RKO (cell line): ENCODE results near the gene CPN2.

Source experiments
- DNase-seq: peaks from one replicate; pipeline ENCODE4 v3.0.0-alpha.2; 2016; ENCODE audit warnings: low spot score

The CPN2 gene

DNA sequence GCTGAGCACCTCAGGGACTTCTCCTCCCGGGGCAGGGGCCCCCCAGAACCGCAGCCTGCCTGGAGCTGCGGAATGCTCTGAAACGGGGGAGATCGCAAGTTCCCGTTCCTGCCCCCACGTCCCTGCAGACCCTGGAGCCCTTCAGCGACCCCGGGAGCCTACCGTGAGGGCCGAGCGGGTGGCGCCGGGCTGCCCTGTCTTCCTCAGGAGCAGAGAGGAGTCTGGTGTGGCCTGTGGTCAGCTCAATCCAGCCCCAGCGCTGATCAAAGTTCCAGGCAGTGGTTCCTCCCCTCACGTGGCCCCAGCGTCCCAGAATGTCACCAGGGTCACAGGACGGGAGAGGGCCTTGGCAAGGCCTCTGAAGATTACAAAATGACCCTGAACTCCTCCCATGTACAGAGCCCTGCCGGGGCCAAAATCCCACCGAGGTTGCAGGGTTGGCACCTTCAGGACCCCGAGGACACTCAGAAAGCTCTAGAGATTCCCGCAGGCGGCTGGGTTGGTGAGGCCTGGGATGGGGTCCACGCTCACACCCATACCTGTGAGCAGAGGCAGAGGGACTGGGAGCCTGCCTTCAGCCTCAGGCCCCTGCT is at the start of gene CPN2:
Gene CPN2, minus strand, starts transcription at position 249 of the 593 bp plus-strand sequence. CDS start 8,626 bp downstream, outside the sequence.
- DNase-seq = no peak

DNA sequence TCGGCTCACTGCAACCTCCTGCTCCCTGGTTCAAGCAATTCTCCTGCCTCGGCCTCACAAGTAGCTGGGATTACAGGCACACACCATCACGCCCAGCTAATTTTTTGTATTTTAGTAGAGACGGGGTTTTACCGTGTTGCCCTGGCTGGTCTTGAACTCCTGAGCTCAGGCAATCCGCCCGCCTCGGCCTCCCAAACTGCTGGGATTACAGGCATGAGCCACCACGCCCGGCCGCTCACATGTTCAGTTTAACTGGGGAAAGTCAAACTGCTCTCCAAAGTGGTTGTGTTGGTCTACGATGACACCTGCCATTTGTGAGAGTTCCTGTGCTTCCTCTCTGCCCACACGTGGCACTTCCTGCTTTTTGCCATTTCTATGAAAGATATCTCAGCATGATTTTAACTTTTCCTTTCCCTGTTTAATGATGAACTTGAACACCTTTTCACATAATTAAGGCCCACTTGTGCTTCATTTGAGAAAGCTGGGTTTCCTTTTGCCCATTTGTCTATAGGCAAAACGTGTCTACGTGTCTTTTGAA is 48.8 kb upstream of the CPN2 start:
- DNase-seq = no peak

DNA sequence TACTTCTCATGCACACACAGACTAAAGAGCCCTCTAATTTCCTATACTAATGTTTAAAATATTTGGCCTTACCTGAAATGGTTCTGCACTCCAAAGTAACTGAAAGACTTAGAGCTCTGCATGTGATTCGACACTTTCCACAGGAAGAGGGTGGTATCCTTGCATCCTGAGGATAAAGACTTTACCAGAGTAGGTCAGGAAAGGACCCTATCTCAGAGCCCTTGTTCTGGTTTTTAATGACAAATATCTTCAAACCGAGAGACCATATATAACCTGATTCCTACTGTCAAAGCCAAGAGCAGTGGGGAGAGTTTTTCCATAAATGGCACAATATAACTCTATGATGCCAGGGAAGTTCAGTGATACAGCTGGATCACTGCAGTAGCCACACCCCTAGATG is 48.0 kb upstream of the CPN2 start, which contains the start of gene GP5:
Gene GP5, minus strand, starts transcription at position 101 of the 400 bp plus-strand sequence. CDS start 984 bp downstream, outside the sequence.
- no peak for DNase-seq

- no peak for DNase-seq
Observed at GRCh38 chr3:194397757-194398312, 46.7 kb upstream of the CPN2 start.

DNA sequence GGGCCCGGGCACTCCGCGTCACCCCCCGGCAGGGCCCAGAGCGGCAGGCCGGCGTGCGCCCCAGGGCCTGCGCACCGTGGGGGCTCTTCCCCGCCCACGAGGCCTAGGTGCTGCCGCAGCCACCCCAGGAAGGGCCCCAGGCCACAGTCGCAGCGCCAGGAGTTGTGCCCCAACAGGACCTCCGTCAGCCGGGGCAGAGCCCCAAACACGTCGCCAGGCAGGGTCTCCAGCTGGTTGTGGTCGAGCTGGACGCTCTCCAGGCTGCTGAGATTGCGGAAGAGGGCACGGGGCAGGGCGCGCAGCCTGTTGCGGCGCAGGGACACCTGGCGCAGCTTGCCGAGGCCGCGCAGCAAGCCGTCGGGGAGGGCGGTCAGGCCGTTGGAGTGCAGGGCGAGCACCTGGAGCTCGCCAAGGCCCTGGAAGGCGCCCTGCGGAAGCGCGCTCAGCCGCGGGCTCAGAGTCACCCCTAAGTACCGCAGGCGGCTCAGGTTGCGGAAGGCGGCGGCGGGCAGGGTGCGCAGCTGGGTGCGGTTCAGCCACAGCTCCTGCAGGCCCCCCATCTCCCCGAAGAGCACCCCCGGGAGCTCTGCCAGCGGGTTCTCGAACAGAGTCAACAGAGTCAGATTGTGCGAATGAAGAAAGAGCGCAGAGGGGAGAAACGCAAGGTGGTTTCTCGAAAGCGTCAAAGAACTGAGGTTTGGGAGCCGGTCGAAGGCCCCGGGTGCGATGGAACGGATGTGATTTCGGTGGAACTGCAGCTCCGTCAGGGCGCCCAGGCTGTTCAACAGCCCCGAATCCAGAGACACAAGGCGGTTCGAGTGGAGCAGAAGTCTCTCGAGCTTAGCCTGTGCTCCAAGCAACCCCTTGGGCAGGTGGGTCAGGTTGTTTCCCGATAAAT is 46.0 kb upstream of the CPN2 start:
- DNase-seq = no peak

GRCh38 chr3:194396539-194396858 is 45.4 kb upstream of the CPN2 start:
- no peak for DNase-seq

DNA sequence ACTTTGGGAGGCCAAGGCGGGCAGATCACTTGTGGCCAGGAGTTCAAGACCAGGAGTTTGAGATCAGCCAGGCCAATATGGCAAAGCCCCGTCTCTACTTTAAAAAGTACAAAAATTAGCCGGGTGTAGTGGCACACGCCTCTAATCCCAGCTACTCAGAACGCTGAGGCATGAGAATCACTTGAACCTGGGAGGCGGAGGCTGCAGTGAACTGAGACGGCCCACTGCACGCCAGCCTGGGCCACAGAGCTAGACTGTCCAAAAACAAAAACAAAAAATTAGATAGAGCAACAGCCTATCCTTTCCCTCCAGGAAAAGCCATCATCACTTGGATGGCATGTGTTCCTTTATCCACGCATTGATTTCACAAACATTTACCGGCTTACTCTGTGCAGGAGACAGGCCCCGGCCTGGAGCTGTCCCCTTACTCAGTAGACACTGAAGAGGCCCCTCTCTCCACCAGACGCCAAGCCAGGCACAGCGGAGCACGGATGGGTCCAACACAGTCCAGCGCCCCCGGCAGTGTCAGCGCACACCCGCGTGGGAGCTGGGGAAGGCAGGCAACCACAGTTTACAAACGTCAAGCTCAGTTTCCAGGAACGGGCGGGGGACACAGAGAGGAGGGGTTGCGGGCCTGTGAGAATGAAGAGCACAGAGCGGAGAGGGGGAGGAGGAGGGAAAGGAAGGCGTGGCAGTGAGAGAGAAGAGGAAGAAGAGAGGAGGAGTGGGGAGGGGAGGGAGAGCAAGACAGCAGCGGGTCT is 44.8 kb upstream of the CPN2 start:
- no peak for DNase-seq

DNA sequence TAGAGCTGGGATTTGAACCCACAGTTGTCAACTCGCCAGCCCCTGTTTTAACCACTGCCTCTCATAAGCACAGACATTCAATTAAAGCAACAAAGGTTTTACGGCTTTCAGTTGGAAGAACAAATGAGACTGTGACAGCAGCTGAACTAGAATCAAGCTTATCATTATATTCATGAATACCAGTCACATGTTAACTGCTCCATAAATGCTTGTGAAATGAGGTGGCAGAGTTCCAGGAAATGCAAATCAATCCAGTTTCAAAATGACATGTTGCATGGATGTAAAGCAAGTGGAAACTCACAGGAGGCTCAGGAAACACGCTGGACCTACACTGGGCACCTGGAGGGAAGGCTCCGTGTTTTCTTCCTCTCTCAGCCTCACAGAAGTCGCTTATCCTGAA is 44.1 kb upstream of the CPN2 start:
- DNase-seq = peak; percentile 27

- no peak for DNase-seq
Observed at GRCh38 chr3:194392576-194392975, 41.4 kb upstream of the CPN2 start.

DNA sequence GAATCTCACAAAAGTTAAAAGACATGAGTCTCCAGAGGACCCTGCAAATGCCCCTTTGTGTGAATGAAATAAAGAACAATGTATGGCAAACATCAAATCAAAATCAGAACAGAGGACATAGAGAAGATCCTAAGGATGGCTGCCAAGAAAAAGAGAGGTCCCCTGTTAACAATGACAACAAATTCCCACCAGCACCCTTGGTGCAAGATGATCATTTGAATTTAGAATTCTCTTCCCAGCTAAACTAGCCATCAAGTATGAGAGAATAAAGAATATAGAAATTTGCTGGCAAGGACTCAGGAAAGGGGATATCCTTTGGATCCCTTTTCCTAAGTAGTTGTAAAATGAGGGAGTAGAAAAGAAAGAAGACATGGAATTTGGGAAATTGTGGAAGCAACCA is 39.7 kb upstream of the CPN2 start:
- no peak for DNase-seq

GRCh38 chr3:194389269-194389668 is 38.1 kb upstream of the CPN2 start:
- DNase-seq = no peak

GRCh38 chr3:194387926-194388418 is 36.8 kb upstream of the CPN2 start:
- DNase-seq = no peak

- DNase-seq = no peak
Observed at GRCh38 chr3:194387276-194387675, 36.1 kb upstream of the CPN2 start.

DNA sequence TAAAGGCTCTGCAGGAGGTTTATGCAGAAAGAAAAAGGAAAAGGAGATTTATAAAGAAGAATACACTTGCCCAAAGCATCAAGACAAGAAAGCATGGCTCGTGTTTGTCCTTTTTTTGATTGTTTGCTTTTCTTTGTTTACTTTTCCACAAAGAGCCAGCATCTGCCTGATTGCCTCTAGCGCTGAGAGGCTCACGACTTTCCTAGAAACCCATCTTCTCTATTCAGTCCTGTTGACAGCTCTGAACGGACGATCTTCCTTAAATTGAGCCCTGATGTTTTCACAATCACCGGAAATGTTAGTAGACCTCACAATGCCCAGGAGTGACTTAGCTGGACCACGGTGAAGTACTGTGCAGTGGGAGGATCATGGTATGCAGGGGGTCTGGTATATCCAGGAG is 35.5 kb upstream of the CPN2 start:
- DNase-seq = no peak

- no peak for DNase-seq
Observed at GRCh38 chr3:194386066-194386465, 34.9 kb upstream of the CPN2 start.

GRCh38 chr3:194384569-194385001 is 33.5 kb upstream of the CPN2 start:
- no peak for DNase-seq

GRCh38 chr3:194384156-194384555 is 33.0 kb upstream of the CPN2 start:
- no peak for DNase-seq

- no peak for DNase-seq
Observed at GRCh38 chr3:194383276-194383940, 32.3 kb upstream of the CPN2 start.

- DNase-seq = no peak
Observed at GRCh38 chr3:194382892-194383223, 31.7 kb upstream of the CPN2 start.

DNA sequence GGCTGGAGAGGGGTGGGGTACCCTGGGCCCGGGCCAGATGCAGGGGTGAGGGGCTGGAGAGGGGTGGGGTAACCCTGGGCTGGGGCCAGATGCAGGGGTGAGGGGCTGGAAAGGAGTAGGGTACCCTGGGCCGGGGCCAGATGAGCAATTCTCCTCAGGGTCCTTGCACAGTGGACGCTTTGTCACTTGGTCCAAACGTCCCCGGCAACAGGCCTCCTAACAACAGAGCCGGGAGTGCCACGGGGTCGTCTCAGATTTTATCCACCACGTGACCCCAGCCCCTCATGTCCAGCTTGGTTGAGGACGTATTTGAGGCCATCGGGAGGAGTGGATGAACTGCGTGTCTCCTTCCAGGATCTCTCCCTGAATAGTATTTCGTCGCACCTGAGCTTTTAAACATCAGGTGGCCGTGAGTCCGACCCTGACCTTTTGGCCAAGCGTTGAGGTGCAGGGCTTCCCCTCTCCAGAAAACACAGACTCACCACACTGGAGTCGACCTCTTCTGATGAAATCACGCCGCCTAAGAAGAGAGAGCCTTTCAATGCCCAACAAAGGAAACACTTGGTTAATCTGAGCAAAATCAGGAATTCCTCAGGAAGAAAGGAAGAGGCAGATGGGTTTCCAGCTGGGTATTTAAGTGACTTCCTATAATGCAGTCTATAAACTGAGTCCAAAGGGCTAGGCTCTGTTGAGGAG is 31.2 kb upstream of the CPN2 start:
- DNase-seq = no peak

DNA sequence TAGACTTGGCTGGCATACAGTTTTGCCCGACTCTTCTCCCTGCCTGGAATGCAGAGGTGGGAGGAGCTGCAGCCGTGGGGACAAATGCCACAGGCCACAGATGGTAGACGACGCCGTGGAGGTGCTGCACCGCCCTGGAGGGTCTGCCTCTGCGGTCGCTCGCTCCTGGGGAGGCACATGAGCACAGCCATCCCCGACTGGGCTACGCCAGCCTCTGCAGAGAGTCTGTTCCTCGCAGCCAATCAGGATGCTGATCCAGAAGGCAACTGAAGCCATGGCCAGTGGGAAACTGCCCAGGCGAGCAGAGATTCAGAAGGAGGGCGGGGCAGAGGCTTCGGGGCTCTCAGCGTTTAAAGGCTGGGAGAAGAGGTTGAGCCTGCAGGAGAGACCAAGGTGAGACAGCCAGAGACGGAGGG is 30.3 kb upstream of the CPN2 start:
- no peak for DNase-seq
